ENCODE measurements around the gene FAM120C. TPM values are rescaled to one million over a fixed set of nuclear protein-coding genes. Genes with fewer than 3 reads are reported as not detected.

The FAM120C gene
- total RNA-seq, 4 donors from 2014 or later = 5.0 to 9.2 (median 6.9) TPM

- DNase-seq = no peak
- intact Hi-C loops (cut with DNase I) = no loop called here
- H3K4me3 ChIP-seq = no peak overlapping the region
- peak overlapping the region in 1 of 4 donors; percentile 21 for H3K27ac ChIP-seq
- no peaks in the 10 kb centered on the region for H3K9me3 ChIP-seq
- H3K36me3 ChIP-seq = peaks cover 0 to 64% (median 0%) of the 10 kb centered on the region in 3 donors
- peaks cover 0 to 41% (median 0%) of the 10 kb centered on the region in 3 donors for H3K4me1 ChIP-seq
- TF ChIP-seq POLR2A (IDR thresholded peaks at IDR 0.05) (no peak), CTCF (IDR thresholded peaks at IDR 0.05) (no peak)
- H3K27me3 ChIP-seq = no peaks in the 10 kb centered on the region
- WGBS, 2 donors = 79 to 80% methylated on average over 4 of the region's 4 CpGs
These were observed 152.7 kb downstream of the FAM120C start for GRCh38 chrX:54030329-54030728.

- no peak for TF ChIP-seq POLR2A (IDR thresholded peaks at IDR 0.05)
- no peak for TF ChIP-seq CTCF (IDR thresholded peaks at IDR 0.05)
- DNase-seq = no peak
- H3K27me3 ChIP-seq = no peaks in the 10 kb centered on the region
- 41 to 50% methylated on average over 5 to 9 of the region's 10 CpGs for WGBS, 2 donors
- H3K4me1 ChIP-seq = peaks cover 0 to 41% (median 0%) of the 10 kb centered on the region in 3 donors
- H3K4me3 ChIP-seq = no peak overlapping the region
- intact Hi-C loops (cut with DNase I) = no loop called here
- H3K9me3 ChIP-seq = no peaks in the 10 kb centered on the region
- H3K36me3 ChIP-seq = peaks cover 0 to 60% (median 0%) of the 10 kb centered on the region in 3 donors
- H3K27ac ChIP-seq = peak overlapping the region in 2 of 4 donors; percentile 29 to 49
These were observed 153.4 kb downstream of the FAM120C start for GRCh38 chrX:54029529-54030143.

GRCh38 chrX:54024350-54024749 lies 158.7 kb downstream of the FAM120C start:
- H3K27me3 ChIP-seq = no peaks in the 10 kb centered on the region
- H3K27ac ChIP-seq = no peak overlapping the region
- no peak for TF ChIP-seq CTCF (IDR thresholded peaks at IDR 0.05)
- no peak for TF ChIP-seq POLR2A (IDR thresholded peaks at IDR 0.05)
- no peak for DNase-seq
- H3K9me3 ChIP-seq = no peaks in the 10 kb centered on the region
- H3K4me3 ChIP-seq = no peak overlapping the region
- peaks cover 0 to 68% (median 0%) of the 10 kb centered on the region in 3 donors for H3K36me3 ChIP-seq
- intact Hi-C loops (cut with DNase I) = no loop called here
- 89 to 94% methylated on average over 4 to 5 of the region's 5 CpGs for WGBS, 2 donors
- H3K4me1 ChIP-seq = peaks cover 0 to 12% (median 0%) of the 10 kb centered on the region in 3 donors

Small RNAs within 50 kb of the gene (small RNA-seq; reads per million reads assigned to genes)
- 0 reads per million in 4 donors for gene AL589872.1

Other genes starting within 250 kb of the FAM120C start
- gene PHF8, start 138.8 kb downstream of the FAM120C start, total RNA-seq = 10 to 100 TPM; 20.2 to 37.4 (median 28.7) TPM
- gene WNK3, start 174.8 kb upstream of the FAM120C start, total RNA-seq = 1 to 10 TPM in 1 of 4 donors, under 1 TPM in 3; 0.29 to 1.5 (median 0.57) TPM